HCT116 (cell line): Measurements from ENCODE around the gene SLC16A12.

Experiments
- ATF3 ChIP-seq: IDR thresholded peaks from 2 replicates; pipeline ENCODE4 v1.6.1; 2012
- CEBPB ChIP-seq: IDR thresholded peaks from 2 replicates; pipeline ENCODE4 v1.6.1; 2012; ENCODE audit warnings: low read depth
- CTCF ChIP-seq, 3 experiments: fragments of 200-600 bp in 1 of 3; sonication (generic) in 1 of 3; IDR thresholded peaks in 2 of 3; conservative IDR thresholded peaks in 1 of 3; 2 replicates each; pipeline ENCODE4 v1.5.1; 2012 to 2017; ENCODE audit warnings: low read depth in 2 of 3, low read length in 2 of 3, antibody characterized with exemption in 1 of 3, borderline replicate concordance in 1 of 3, control low read depth in 1 of 3, mild to moderate bottlenecking in 1 of 3, mixed read lengths in 1 of 3, mixed run types in 1 of 3, moderate library complexity in 1 of 3; ENCODE audit not compliant: insufficient read depth in 1 of 3
- EZH2phosphoT487 ChIP-seq: fragments of 200-600 bp; IDR thresholded peaks from 2 replicates; pipeline ENCODE4 v1.6.1; 2018; ENCODE audit warnings: antibody characterized with exemption, borderline replicate concordance
- FOSL1 ChIP-seq: IDR thresholded peaks from 2 replicates; pipeline ENCODE4 v1.6.1; 2012; ENCODE audit warnings: low read depth
- JUND ChIP-seq: IDR thresholded peaks from 2 replicates; pipeline ENCODE4 v1.6.1; 2012
- MAX ChIP-seq: IDR thresholded peaks from 2 replicates; pipeline ENCODE4 v1.6.1; 2012
- POLR2A ChIP-seq: IDR thresholded peaks from 2 replicates; pipeline ENCODE4 v1.7.0; 2011; ENCODE audit warnings: borderline replicate concordance; ENCODE audit not compliant: insufficient read depth, insufficient read length; ENCODE audit errors: extremely low read depth
- RAD21 ChIP-seq: IDR thresholded peaks from 2 replicates; pipeline ENCODE4 v1.6.1; 2012; ENCODE audit warnings: low read depth, mild to moderate bottlenecking
- REST ChIP-seq: IDR thresholded peaks from 2 replicates; pipeline ENCODE4 v1.6.1; 2012; ENCODE audit warnings: low read depth

- TF ChIP-seq FOSL1, result no peak
- TF ChIP-seq REST, result no peak
- no peak for TF ChIP-seq JUND
- TF ChIP-seq POLR2A, result no peak
- TF ChIP-seq MAX, result no peak
- no peak for TF ChIP-seq CTCF (IDR thresholded peaks at IDR 0.05 in 2 of 3, conservative IDR thresholded peaks at IDR 0.05 in 1 of 3; ENCODE audit: borderline replicate concordance in 1 of 3, insufficient read depth in 1 of 3, low read depth in 2 of 3, low read length in 2 of 3)
- no peak for TF ChIP-seq CEBPB
- TF ChIP-seq ATF3, result no peak
- no peak for TF ChIP-seq RAD21
- no peak for TF ChIP-seq EZH2phosphoT487
These were observed 22.2 kb downstream of the SLC16A12 start for GRCh38 chr10:89513206-89513605.
